Thyroid gland (tissue), 4 donors: ENCODE measurements around the gene KRT13. TPM values are rescaled to one million over a fixed set of nuclear protein-coding genes. Genes with fewer than 3 reads are reported as not detected.
"Not testable (repeated sequence)": the region's sequence is repeated elsewhere in the genome, so short reads cannot be mapped to it uniquely, and the experiment has no call there.

ENCODE experiments used
- DNase-seq, 2 donors: peaks; one replicate each; pipeline ENCODE4 v3.0.0-alpha.2; 2019
- H3K27ac ChIP-seq, 3 donors: fragments of 200-600 bp; sonication (generic); 1 replicate in 2 of 3; 2 replicates in 1 of 3; pipeline ENCODE4 v1.5.1; 2016 to 2019; ENCODE audit warnings: mild to moderate bottlenecking in 1 of 3, moderate library complexity in 1 of 3
- H3K27me3 ChIP-seq: fragments of 200-600 bp; sonication (generic); one replicate; pipeline ENCODE4 v1.5.1; 2019
- H3K36me3 ChIP-seq, 2 donors: fragments of 200-600 bp; sonication (generic); one replicate each; pipeline ENCODE4 v1.5.1; 2016 to 2019
- H3K4me1 ChIP-seq, 2 donors: fragments of 200-600 bp; sonication (generic); one replicate each; pipeline ENCODE4 v1.5.1; 2017 to 2019
- H3K4me3 ChIP-seq, 3 donors: fragments of 200-600 bp; sonication (generic); replicated peaks in 1 of 3; 1 replicate in 2 of 3; 2 replicates in 1 of 3; pipeline ENCODE4 v1.5.1; 2016; ENCODE audit warnings: mild to moderate bottlenecking in 1 of 3
- H3K9me3 ChIP-seq: fragments of 200-600 bp; sonication (generic); one replicate; pipeline ENCODE4 v1.5.1; 2017
- CTCF ChIP-seq, 6 experiments: fragments of 200-600 bp in 3 of 6; fragments of 450-650 bp in 3 of 6; sonication (generic) in 3 of 6; IDR thresholded peaks; one replicate each; pipeline ENCODE4 v1.5.1; 2016 to 2019; ENCODE audit warnings: antibody characterized with exemption in 6 of 6, mild to moderate bottlenecking in 2 of 6, inconsistent platforms in 1 of 6, moderate library complexity in 1 of 6
- POLR2A ChIP-seq, 2 donors: fragments of 450-650 bp; IDR thresholded peaks; one replicate each; pipeline ENCODE4 v1.6.1; 2017; ENCODE audit warnings: antibody characterized with exemption in 2 of 2, mild to moderate bottlenecking in 2 of 2, moderate library complexity in 1 of 2
- WGBS, 2 donors: methylation state at CpG; one replicate each; pipeline ENCODE4 v1.1.5; 2017; 5-methylcytosine and 5-hydroxymethylcytosine counted together
- intact Hi-C: fragments of 100-400 bp; cut with DNase I; formaldehyde crosslinking; loops from one replicate; pipeline ENCODE4 v1.15.1; 2023
- total RNA-seq, 4 donors: library from RNA; depleted of rRNA; stranded (reverse); fragments of >200 nt; gene quantifications; one replicate each; pipeline ENCODE4 v1.2.3, GENCODE V29; 2016

Gene KRT13
- total RNA-seq, 4 donors from 2014 or later = 0.83 TPM; not detected in 3

- Histone ChIP-seq H3K27me3 (no peaks in the 10 kb centered on the region), H3K9me3 (no peaks in the 10 kb centered on the region), H3K36me3 (no peaks in the 10 kb centered on the region), H3K4me1 (peaks cover 7 to 14% of the 10 kb centered on the region in 2 donors), H3K27ac (no peak overlapping the region), H3K4me3 (no peak overlapping the region)
- DNase-seq = no peak
- intact Hi-C loops = loop anchor here (5.0 kb wide), 2 partner anchors 100 to 635 kb away; no protein-coding TSS in a partner anchor
- TF ChIP-seq POLR2A (IDR thresholded peaks at IDR 0.05) = no peak
- TF ChIP-seq CTCF (IDR thresholded peaks at IDR 0.05) = no peak
- WGBS, 2 donors = 74 to 89% methylated on average over 8 to 9 of the region's 9 CpGs
Observed at GRCh38 chr17:41547378-41547841, 42.0 kb upstream of the KRT13 start.

DNA sequence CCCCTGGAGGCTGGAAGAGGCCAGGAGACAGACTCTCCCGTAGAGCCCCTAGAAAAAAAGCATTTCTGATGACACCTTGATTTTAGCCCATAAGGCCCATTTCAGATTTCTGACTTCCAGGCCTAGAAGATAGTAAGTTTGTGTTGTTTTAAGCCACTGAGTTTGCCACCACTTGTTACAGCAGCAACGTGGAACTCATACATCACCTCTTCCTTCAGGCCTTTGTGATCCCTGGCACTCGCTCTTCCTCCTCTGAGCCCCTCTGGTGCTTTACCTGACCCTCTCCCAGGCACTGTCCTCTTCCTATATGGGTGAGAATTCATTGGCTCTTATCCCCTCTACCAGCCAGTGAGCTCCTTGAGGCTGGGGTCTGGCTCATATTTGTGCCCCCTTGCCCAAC, 41.4 kb upstream of the KRT13 start:
- no peaks in the 10 kb centered on the region for H3K9me3 ChIP-seq
- no peak for TF ChIP-seq CTCF (IDR thresholded peaks at IDR 0.05)
- peaks cover 7 to 14% of the 10 kb centered on the region in 2 donors for H3K4me1 ChIP-seq
- intact Hi-C loops = loop anchor here (5.0 kb wide), 2 partner anchors 100 to 635 kb away; no protein-coding TSS in a partner anchor
- WGBS, 2 donors = 85 to 87% methylated on average over 3 of the region's 3 CpGs
- H3K27ac ChIP-seq = no peak overlapping the region
- H3K36me3 ChIP-seq = no peaks in the 10 kb centered on the region
- DNase-seq = no peak
- H3K27me3 ChIP-seq = no peaks in the 10 kb centered on the region
- no peak overlapping the region for H3K4me3 ChIP-seq

- Histone ChIP-seq H3K27me3 (no peaks in the 10 kb centered on the region), H3K4me1 (peaks cover 7 to 14% of the 10 kb centered on the region in 2 donors), H3K9me3 (no peaks in the 10 kb centered on the region), H3K4me3 (no peak overlapping the region), H3K36me3 (no peaks in the 10 kb centered on the region), H3K27ac (no peak overlapping the region)
- 71 to 81% methylated on average over 9 to 13 of the region's 13 CpGs for WGBS, 2 donors
- TF ChIP-seq CTCF (IDR thresholded peaks at IDR 0.05) = no peak
- TF ChIP-seq POLR2A (IDR thresholded peaks at IDR 0.05) = no peak
- no peak for DNase-seq
- intact Hi-C loops = loop anchor here (5.0 kb wide), 2 partner anchors 101 to 634 kb away; no protein-coding TSS in a partner anchor
Observed at GRCh38 chr17:41545829-41546410, 40.5 kb upstream of the KRT13 start.

GRCh38 chr17:41544935-41545334, 39.5 kb upstream of the KRT13 start:
- no peak for TF ChIP-seq CTCF (IDR thresholded peaks at IDR 0.05)
- WGBS, 2 donors = 90 to 97% methylated on average over 5 of the region's 5 CpGs
- Histone ChIP-seq H3K4me3 (no peak overlapping the region), H3K27me3 (no peaks in the 10 kb centered on the region), H3K36me3 (no peaks in the 10 kb centered on the region), H3K27ac (no peak overlapping the region), H3K9me3 (no peaks in the 10 kb centered on the region), H3K4me1 (peaks cover 7 to 14% of the 10 kb centered on the region in 2 donors)
- no peak for DNase-seq
- intact Hi-C loops = loop anchor here (5.0 kb wide), 2 partner anchors 102 to 633 kb away; no protein-coding TSS in a partner anchor

- Histone ChIP-seq H3K4me1 (peaks cover 7 to 14% of the 10 kb centered on the region in 2 donors), H3K9me3 (no peaks in the 10 kb centered on the region), H3K27me3 (no peaks in the 10 kb centered on the region), H3K27ac (no peak overlapping the region), H3K36me3 (no peaks in the 10 kb centered on the region), H3K4me3 (no peak overlapping the region)
- intact Hi-C loops = no loop called here
- TF ChIP-seq POLR2A (IDR thresholded peaks at IDR 0.05) (no peak), CTCF (IDR thresholded peaks at IDR 0.05) (no peak)
- 58 to 65% methylated on average over 4 to 5 of the region's 5 CpGs for WGBS, 2 donors
- no peak for DNase-seq
Observed at GRCh38 chr17:41544491-41544892, 39.1 kb upstream of the KRT13 start.

DNA sequence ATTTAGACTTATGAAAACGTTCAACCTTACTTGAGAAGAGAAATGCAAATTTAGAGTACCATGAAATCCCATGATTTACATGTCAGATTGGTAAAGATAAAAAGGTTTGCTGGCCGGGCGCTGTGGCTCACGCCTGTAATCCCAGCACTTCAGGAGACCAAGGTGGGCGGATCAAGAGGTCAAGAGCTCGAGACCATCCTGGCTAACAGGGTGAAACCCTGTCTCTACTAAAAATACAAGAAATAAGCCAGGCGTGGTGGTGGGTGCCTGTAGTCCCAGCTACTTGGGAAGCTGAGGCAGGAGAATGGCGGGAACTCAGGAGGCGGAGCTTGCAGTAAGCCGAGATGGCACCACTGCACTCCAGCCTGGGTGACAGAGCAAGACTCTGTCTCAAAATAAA, 37.4 kb upstream of the KRT13 start:
- intact Hi-C loops, H3K4me3 ChIP-seq, H3K27me3 ChIP-seq, H3K9me3 ChIP-seq, DNase-seq, H3K27ac ChIP-seq, H3K4me1 ChIP-seq, H3K36me3 ChIP-seq: not testable (repeated sequence)
- 84 to 88% methylated on average over 10 of the region's 10 CpGs for WGBS, 2 donors
